HepG2 (cell line): ENCODE measurements around the gene WNT7B. TPM values are rescaled to one million over a fixed set of nuclear protein-coding genes. Genes with fewer than 3 reads are reported as not detected.

ENCODE experiments used
- ATAC-seq: fragments of 200-7000 bp; cut with Tn5 transposase; 3 replicates; pipeline ENCODE4 v1.9.1; 2020; ENCODE audit warnings: mild to moderate bottlenecking, moderate library complexity
- BruUV-seq: library from RNA; stranded (reverse); fragments of 400-500 nt; replicated peaks from 2 replicates; lab custom pipeline; 2021; lab: Mats Ljungman, UMichigan
- CTCF ChIA-PET: fragments of 300-600 bp; formaldehyde crosslinking; extraction: SDS; loops from one replicate; lab custom pipeline; 2021; ENCODE audit warnings: low total read pairs, inconsistent platforms, low intra/inter-chr PET ratio; lab: Yijun Ruan, JAX
- POLR2A ChIA-PET: fragments of 350-600 bp; sonication (Branson Sonifier 250); formaldehyde crosslinking; loops from one replicate; lab custom pipeline; 2020; ENCODE audit warnings: antibody characterized with exemption, inconsistent platforms; lab: Yijun Ruan, JAX
- DNase-seq: peaks from one replicate; pipeline ENCODE4 v3.0.0-alpha.2; 2015; ENCODE audit warnings: low spot score
- FAIRE-seq: peaks from 3 replicates; lab custom pipeline; 2011; peaks lifted over from hg19 to GRCh38; lab: Jason Lieb, UNC
- H2AFZ ChIP-seq: one replicate; pipeline ENCODE4 v1.6.1; 2011; ENCODE audit warnings: low read length, inconsistent platforms
- H3K27ac ChIP-seq: fragments of 300-600 bp; 3 replicates; pipeline ENCODE4 v1.8.0; 2011; ENCODE audit warnings: mixed run types, mild to moderate bottlenecking, mixed read lengths, low read length, inconsistent platforms; ENCODE audit not compliant: insufficient read depth; ENCODE audit errors: extremely low read length
- H3K27me3 ChIP-seq, 2 experiments: fragments of 200-600 bp in 1 of 2; 2 replicates in 1 of 2; 3 replicates in 1 of 2; pipeline versions ENCODE4 v1.6.0 to v1.8.0; 2011; ENCODE audit warnings: low read length in 2 of 2, mild to moderate bottlenecking in 2 of 2, moderate library complexity in 2 of 2, inconsistent platforms in 1 of 2; ENCODE audit not compliant: insufficient read depth in 2 of 2, control insufficient read depth in 1 of 2
- H3K36me3 ChIP-seq, 2 experiments: fragments of 200-600 bp in 1 of 2; replicated peaks in 1 of 2; 2 replicates in 1 of 2; 3 replicates in 1 of 2; pipeline versions ENCODE4 v1.5.1 to v1.8.0; 2011; ENCODE audit warnings: low read length in 2 of 2, inconsistent platforms in 1 of 2; ENCODE audit not compliant: insufficient read depth in 2 of 2, control insufficient read depth in 1 of 2
- H3K4me1 ChIP-seq: 2 replicates; pipeline ENCODE4 v1.5.1; 2012; ENCODE audit warnings: low read length, inconsistent platforms; ENCODE audit not compliant: insufficient read depth
- H3K4me2 ChIP-seq: 2 replicates; pipeline ENCODE4 v1.6.0; 2011; ENCODE audit warnings: low read depth, low read length, inconsistent platforms
- H3K4me3 ChIP-seq, 3 experiments: fragments of 200-600 bp in 1 of 3; sonication (generic), shearing (Covaris generic) in 1 of 3; replicated peaks in 1 of 3; 2 replicates each; pipeline ENCODE4 v1.5.1; 2011 to 2016; ENCODE audit warnings: low read length in 3 of 3, inconsistent platforms in 2 of 3, low read depth in 2 of 3, mild to moderate bottlenecking in 2 of 3, control low read depth in 1 of 3, mixed read lengths in 1 of 3; ENCODE audit not compliant: insufficient read depth in 1 of 3
- H3K79me2 ChIP-seq: one replicate; pipeline ENCODE4 v1.6.1; 2011; ENCODE audit warnings: low read length, inconsistent platforms; ENCODE audit not compliant: insufficient read depth
- H3K9ac ChIP-seq: 2 replicates; pipeline ENCODE4 v1.6.0; 2011; ENCODE audit warnings: mild to moderate bottlenecking, low read depth, low read length, inconsistent platforms; ENCODE audit not compliant: insufficient read depth
- H3K9me3 ChIP-seq: 2 replicates; pipeline ENCODE4 v1.5.1; 2012; ENCODE audit warnings: mild to moderate bottlenecking, low read length
- H4K20me1 ChIP-seq: 2 replicates; pipeline ENCODE4 v1.6.0; 2011; ENCODE audit warnings: inconsistent platforms, mild to moderate bottlenecking, low read length, moderate library complexity; ENCODE audit not compliant: insufficient read depth
- CEBPG ChIP-seq: IDR thresholded peaks from 2 replicates; pipeline ENCODE4 v1.6.1; 2016
- CHD4 ChIP-seq: fragments of 200-600 bp; sonication (generic); IDR thresholded peaks from 2 replicates; pipeline ENCODE4 v1.7.0; 2017; ENCODE audit warnings: mild to moderate bottlenecking, low read length, borderline replicate concordance
- ERF ChIP-seq: IDR thresholded peaks from 2 replicates; pipeline ENCODE4 v1.6.1; 2018; ENCODE audit warnings: missing biosample characterization, missing genetic modification reagents
- KLF11 ChIP-seq: IDR thresholded peaks from 2 replicates; pipeline ENCODE4 v1.6.1; 2016; ENCODE audit warnings: missing compliant biosample characterization
- LCORL ChIP-seq, 2 experiments: fragments of 450-650 bp in 1 of 2; sonication (generic) in 1 of 2; formaldehyde crosslinking in 1 of 2; IDR thresholded peaks; 2 replicates each; pipeline versions ENCODE4 v1.5.0 to v1.6.1; 2017 to 2020; ENCODE audit warnings: antibody characterized with exemption in 1 of 2, missing genetic modification reagents in 1 of 2
- NR2F2 ChIP-seq: IDR thresholded peaks from 2 replicates; pipeline ENCODE4 v1.6.1; 2012; ENCODE audit warnings: low read depth, inconsistent platforms, borderline replicate concordance
- ZBTB8A ChIP-seq: sonication (generic); formaldehyde crosslinking; IDR thresholded peaks from 2 replicates; pipeline ENCODE4 v1.4.0; 2020; ENCODE audit warnings: mild to moderate bottlenecking, low read depth, missing genetic modification reagents, borderline replicate concordance
- ZC3H4 ChIP-seq: sonication (generic); formaldehyde crosslinking; IDR thresholded peaks from 2 replicates; pipeline ENCODE4 v1.4.0; 2020; ENCODE audit warnings: missing genetic modification reagents, borderline replicate concordance
- ZKSCAN8 ChIP-seq: IDR thresholded peaks from 2 replicates; pipeline ENCODE4 v1.6.1; 2016; ENCODE audit warnings: borderline replicate concordance, missing genetic modification reagents, missing compliant biosample characterization
- ZNF205 ChIP-seq: IDR thresholded peaks from 2 replicates; pipeline ENCODE4 v1.6.1; 2018; ENCODE audit warnings: missing biosample characterization, missing genetic modification reagents
- ZNF230 ChIP-seq: sonication (generic); formaldehyde crosslinking; IDR thresholded peaks from 2 replicates; pipeline ENCODE4 v1.4.0; 2020; ENCODE audit warnings: mild to moderate bottlenecking, missing genetic modification reagents
- ZNF607 ChIP-seq: sonication (generic); formaldehyde crosslinking; IDR thresholded peaks from 2 replicates; pipeline ENCODE4 v1.5.1; 2020; ENCODE audit warnings: missing genetic modification reagents, mild to moderate bottlenecking, borderline replicate concordance
- ZSCAN21 ChIP-seq: sonication (generic); formaldehyde crosslinking; IDR thresholded peaks from 2 replicates; pipeline ENCODE4 v1.8.0; 2022; ENCODE audit warnings: mild to moderate bottlenecking, missing genetic modification reagents, moderate library complexity, borderline replicate concordance
- WGBS: methylation state at CpG from one replicate; pipeline ENCODE4 v1.1.6; 2017; ENCODE audit warnings: low lambda C conversion rate; 5-methylcytosine and 5-hydroxymethylcytosine counted together
- in situ Hi-C: cut with HindIII; loops from 2 replicates; pipeline ENCODE4 v1.10.0; 2017; ENCODE audit warnings: low pct_unique_long_range_greater_than_20kb; ENCODE audit not compliant: extremely low pct_ligation_motif_present
- intact Hi-C: fragments of 100-400 bp; cut with micrococcal nuclease; formaldehyde crosslinking; loops from one replicate; pipeline ENCODE4 v1.10.0; 2022; ENCODE audit not compliant: unreplicated experiment
- polyA plus RNA-seq, 8 experiments: library from polyadenylated mRNA; depleted of rRNA in 3 of 8; stranded (reverse) in 7 of 8; unstranded in 1 of 8; fragments of >200 nt; fragmentation: Illumina TruSeq in 4 of 8; extraction: Trizol in 4 of 8; gene quantifications; 2 replicates each; pipeline versions ENCODE4 v1.2.1 to v1.2.3, GENCODE V29; 2011 to 2016; ENCODE audit warnings: low read depth in 4 of 8, missing spikeins in 1 of 8, mixed read lengths in 1 of 8; ENCODE audit not compliant: insufficient read depth in 1 of 8
- total RNA-seq, 5 experiments: library from RNA; depleted of rRNA; stranded (reverse); fragments of >200 nt; fragmentation: Illumina TruSeq; extraction: Trizol; gene quantifications; 2 replicates each; pipeline ENCODE4 v1.2.3, GENCODE V29; 2016; ENCODE audit warnings: low read depth in 1 of 5
- TF ChIP-seq, protein P1 (sequence below): sonication (generic); formaldehyde crosslinking; IDR thresholded peaks from 2 replicates; pipeline ENCODE4 v1.5.0; 2020; ENCODE audit warnings: mild to moderate bottlenecking, missing genetic modification reagents

WNT7B gene
- total and polyA plus RNA-seq, 2 of the 13 experiments (the other 11 are each of a cell fraction or from before 2014, with no cell fraction given) = 0.09 TPM; not detected in 1

DNA sequence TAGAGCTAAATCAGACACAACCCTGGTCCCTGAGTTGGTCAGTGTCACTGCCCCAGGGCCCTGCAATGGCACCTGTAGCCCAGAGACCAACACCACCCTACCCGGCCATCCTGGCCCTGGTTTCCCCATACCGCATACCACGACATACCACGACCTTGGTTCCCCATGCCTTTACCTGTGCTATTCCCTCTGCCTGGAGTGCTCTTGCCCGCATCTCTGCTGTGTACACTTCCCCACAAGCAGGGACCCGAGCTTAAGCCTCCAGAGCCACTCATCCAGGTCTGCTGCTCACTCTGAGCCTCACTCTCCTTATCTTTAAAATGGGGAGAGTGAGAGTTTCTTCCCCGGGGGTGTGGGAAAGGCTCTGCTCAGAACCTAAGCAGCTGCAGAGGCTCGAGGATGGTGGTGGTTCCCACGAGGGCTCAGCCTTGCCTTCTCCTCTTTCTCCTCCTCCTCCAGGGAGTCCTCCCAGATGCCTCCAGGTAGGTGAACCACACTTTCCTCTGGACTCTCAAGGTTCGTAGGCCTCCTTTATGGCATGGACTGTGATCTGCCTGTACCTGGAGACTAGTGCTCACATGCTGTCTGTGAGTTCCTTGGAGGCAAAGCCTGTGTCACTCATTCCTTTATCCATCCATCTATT is 48.1 kb downstream of the WNT7B start:
- Histone ChIP-seq H4K20me1 (peaks cover 2% of the 10 kb centered on the region; the same call in 1 of the 2 replicates), H3K4me2 (no peak overlapping the region), H3K9ac (no peak overlapping the region), H3K4me3 (no peak overlapping the region), H3K4me1 (no peaks in the 10 kb centered on the region), H3K27me3 (peaks cover 13 to 69% of the 10 kb centered on the region in 2 experiments), H3K79me2 (no peaks in the 10 kb centered on the region), H3K27ac (no peak overlapping the region), H3K36me3 (no peaks in the 10 kb centered on the region), H2AFZ (no peak overlapping the region), H3K9me3 (no peaks in the 10 kb centered on the region)
- POLR2A ChIA-PET = no interaction called here
- in situ Hi-C loops (no loop called here), intact Hi-C loops (no loop called here)
- ATAC-seq = no peak
- BruUV-seq = no TSS peak
- CTCF ChIA-PET = no interaction called here
- TF ChIP-seq ERF (CRISPR knock-in tag) (no peak), KLF11 (CRISPR knock-in tag) (no peak), ZSCAN21 (no peak), ZNF230 (no peak), CHD4 (no peak), ZKSCAN8 (CRISPR knock-in tag) (no peak), ZC3H4 (CRISPR knock-in tag) (no peak), ZNF205 (no peak), NR2F2 (no peak), LCORL (IDR thresholded peaks at IDR 0.05) (no peak), LCORL (CRISPR knock-in tag; IDR thresholded peaks at IDR 0.05) (no peak), ZNF607 (CRISPR knock-in tag) (no peak), ZBTB8A (CRISPR knock-in tag) (no peak), CEBPG (CRISPR knock-in tag) (no peak)
- TF ChIP-seq, protein P1, sequence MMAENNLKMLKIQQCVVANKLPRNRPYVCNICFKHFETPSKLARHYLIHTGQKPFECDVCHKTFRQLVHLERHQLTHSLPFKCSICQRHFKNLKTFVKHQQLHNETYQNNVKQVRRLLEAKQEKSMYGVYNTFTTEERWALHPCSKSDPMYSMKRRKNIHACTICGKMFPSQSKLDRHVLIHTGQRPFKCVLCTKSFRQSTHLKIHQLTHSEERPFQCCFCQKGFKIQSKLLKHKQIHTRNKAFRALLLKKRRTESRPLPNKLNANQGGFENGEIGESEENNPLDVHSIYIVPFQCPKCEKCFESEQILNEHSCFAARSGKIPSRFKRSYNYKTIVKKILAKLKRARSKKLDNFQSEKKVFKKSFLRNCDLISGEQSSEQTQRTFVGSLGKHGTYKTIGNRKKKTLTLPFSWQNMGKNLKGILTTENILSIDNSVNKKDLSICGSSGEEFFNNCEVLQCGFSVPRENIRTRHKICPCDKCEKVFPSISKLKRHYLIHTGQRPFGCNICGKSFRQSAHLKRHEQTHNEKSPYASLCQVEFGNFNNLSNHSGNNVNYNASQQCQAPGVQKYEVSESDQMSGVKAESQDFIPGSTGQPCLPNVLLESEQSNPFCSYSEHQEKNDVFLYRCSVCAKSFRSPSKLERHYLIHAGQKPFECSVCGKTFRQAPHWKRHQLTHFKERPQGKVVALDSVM (CRISPR knock-in tag) = no peak
- no peak for DNase-seq
- no peak for FAIRE-seq
- 2% methylated on average over 9 of the region's 10 CpGs for WGBS
